Fibroblast of skin of right quadriceps (primary cell): ENCODE results near the gene PRPF38B.
"Not testable (repeated sequence)": the region's sequence is repeated elsewhere in the genome, so short reads cannot be mapped to it uniquely, and the experiment has no call there.

ENCODE experiments used
- DNase-seq: peaks from one replicate; pipeline ENCODE4 v3.0.0-alpha.2; 2013

The PRPF38B gene, protein sequence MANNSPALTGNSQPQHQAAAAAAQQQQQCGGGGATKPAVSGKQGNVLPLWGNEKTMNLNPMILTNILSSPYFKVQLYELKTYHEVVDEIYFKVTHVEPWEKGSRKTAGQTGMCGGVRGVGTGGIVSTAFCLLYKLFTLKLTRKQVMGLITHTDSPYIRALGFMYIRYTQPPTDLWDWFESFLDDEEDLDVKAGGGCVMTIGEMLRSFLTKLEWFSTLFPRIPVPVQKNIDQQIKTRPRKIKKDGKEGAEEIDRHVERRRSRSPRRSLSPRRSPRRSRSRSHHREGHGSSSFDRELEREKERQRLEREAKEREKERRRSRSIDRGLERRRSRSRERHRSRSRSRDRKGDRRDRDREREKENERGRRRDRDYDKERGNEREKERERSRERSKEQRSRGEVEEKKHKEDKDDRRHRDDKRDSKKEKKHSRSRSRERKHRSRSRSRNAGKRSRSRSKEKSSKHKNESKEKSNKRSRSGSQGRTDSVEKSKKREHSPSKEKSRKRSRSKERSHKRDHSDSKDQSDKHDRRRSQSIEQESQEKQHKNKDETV

DNA sequence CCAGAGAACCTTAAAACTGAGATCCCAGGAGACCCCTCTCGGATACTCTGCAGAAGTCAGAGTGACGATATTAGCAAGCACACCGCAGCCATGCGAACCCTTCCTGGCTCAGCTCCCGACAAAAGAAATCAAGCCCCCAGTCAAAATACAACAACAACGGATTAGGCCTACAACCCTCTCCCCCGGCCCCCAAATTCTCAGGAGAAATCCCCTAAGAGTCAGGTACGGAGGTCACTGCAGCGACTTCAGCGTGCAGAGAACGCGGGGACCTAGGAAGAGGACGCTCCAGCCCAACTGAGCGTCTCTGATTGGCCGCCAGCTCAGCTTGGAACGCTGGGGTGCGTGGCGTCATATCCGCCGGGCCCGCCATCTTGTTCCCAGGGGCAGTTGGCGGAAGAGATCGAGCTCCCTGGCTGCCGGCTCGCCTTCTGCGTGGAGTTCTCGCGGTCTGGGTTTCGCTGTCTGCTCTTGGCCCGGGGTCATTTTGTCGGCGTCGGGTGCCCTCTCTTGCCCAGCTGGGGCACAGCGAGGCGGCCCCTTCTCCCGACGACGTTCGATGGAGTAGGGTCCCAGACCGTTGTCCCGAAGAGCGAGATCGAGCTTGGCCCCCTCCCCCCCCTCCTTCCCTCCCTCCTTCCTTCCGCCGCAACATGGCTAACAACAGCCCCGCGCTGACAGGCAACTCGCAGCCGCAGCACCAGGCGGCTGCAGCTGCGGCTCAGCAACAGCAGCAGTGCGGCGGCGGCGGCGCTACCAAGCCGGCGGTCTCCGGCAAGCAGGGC is at the start of gene PRPF38B:
Gene PRPF38B (plus strand): TSS at position 369 of the 782 bp plus-strand sequence. CDS start 282 bp downstream, at position 651.
- DNase-seq, result peak; percentile 90

DNA sequence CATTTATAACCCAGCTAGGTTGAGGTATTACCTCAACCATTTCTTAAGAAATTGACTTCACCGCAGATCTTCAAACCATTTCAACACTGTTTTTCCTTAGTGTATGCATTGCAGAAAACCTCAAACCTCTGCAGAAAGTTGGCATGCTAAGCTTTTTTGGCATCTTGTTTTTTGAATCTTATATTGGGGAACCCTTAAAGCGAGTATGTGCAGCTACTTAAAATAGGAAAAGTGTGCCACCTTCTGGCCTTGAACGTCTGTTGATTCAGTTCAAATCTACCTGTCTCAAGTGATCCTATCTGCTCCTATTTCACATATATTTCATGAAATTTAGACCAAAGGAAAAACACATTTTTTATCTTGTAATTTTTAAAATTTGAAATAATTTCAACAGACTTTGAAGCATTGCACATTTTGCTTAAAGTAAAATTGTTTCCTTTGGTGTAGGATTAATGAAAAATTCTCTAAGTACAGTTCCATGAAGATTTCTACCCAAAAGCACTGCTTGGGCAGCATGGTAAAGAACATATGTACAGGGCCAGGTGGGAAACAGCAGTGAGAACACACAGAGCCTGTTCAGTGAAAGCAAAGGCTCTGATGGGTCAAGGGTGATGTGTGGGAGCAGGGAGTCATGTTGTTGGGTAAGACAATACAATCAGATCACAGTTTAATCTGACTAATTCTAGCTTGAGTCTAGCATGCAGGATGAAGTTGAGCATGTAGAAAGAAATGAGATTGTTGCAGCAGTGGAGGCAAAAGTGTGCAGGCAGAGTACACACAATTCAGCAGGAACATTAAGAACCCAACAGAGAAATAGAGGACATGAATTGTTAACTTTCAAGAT is 48.4 kb upstream of the PRPF38B start:
- DNase-seq, result peak; percentile 62

DNA sequence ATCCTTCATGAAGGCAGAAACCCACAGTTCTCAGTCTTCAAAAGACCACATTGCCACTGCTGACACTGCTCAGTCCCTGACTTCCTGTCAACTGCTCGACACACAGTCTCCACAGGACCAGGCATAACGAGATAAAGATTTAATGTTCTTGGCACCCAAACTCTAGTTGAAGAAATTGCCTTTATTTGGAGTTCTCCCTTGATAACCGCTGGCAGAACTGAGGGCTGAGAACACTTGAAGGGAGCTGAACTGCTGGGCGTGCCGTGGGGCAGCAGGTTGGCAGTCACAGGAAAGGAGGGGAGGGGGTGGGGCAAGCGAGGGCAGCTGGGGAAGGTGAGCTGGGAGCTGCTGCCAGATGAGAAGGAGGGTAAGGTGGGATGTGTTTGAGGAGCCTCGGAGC is 47.1 kb upstream of the PRPF38B start:
- no peak for DNase-seq

DNA sequence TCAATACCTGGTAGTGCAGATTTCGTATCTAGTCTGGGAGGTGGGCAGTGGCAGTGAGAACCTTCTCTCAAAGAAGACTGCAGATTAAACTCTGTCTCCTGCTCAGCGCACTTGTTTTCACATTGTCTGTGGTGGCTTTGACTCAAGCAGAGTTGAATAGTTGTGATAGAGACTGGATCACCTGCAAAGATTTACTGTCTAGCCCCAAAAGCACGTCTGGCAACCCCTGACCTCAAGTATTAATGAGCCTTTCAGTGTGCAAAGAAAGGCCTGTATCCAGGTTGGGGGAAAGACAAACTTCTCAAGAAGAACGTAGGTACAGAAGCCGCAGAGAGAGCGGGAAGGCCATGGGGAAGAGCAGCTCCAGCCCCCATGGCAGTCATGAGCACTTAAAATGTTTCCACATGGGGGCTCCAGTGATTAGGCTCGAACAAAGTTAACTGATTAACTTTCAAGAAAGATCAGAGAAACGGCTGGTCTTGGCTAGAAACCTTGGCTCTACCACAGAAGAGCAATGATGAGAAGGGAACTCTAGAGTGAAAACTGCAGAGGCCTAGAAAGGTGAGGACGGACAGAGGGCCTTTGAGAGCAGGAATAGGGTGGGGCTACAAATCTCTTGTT is 46.4 kb upstream of the PRPF38B start:
- no peak for DNase-seq

DNA sequence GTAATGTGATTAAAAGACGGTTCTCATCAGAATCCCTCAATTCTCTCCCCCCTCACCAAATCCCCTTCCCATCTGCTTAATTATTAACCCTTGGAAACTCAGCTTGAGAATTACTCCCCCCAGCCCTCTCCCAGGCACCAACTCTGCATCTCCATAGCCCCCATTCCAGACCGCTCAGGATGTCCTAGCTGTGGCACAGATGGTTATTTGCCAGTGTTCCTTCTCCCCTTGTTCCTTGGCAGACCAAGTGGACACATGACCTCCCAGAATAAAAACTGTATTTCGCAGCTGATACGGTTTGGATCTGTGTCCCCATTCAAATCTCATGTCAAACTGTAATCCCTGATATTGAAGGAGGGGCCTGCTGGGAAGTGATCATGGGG is 45.9 kb upstream of the PRPF38B start:
- no peak for DNase-seq

DNA sequence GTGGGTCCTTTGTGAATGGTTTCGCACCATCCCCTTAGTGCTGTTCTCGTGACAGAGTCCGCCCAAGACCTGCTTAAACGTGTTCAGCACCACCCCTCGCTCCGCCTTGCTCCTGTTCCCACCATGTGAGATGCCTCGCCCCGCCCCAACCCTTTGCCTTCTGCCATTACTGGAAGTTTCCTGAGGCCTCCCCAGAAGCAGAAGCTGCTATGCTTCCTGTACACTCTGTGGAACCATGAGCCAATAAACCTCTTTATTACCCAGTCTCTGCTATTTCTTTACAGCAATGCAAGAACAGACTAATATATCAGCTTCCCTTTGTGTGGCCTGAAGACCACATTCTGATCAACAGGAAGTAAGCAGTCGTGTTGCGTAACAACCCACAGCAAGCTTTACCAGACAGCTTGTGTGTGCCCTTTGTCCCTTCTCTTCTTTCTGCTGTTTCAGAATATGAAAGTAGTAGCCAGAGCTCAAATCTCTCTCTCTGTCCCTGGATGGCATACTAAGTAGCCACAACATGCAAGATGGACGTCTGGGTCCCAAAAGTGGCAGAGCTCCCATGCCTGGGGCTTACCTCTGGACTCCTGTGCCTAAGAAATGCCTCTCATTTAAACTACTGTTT is 45.4 kb upstream of the PRPF38B start:
- peak; percentile 78 for DNase-seq

DNA sequence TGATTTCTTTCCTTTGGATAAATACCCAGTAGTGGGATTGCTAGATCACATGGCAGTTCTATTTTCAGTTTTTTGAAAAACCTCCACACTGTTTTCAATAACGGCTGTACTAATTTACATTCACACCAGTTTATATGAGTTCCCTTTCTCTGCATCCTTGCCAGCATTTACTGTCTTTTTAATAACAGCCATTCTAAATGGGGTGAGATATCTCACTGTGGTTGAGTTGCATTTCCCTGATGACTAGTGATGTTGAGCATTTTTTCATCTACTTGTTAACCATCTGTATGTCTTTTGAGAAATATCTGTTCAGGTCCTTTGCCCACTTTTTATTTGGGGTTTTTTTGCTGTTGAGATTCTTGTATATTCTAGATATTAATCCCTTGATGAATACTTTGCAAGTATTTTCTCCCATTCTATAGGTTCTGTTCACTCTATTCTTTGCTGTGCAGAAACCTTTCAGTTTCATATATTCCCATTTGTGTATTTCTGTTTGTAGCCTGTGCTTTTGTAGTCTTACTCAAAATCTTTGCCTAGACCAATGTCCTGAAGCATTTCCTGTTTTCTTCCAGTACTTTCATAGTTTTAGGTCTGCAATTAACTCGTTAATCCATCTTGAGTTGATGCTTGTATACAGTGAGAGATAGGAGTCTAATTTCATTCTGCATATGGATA is 38.5 kb upstream of the PRPF38B start:
- no peak for DNase-seq

DNA sequence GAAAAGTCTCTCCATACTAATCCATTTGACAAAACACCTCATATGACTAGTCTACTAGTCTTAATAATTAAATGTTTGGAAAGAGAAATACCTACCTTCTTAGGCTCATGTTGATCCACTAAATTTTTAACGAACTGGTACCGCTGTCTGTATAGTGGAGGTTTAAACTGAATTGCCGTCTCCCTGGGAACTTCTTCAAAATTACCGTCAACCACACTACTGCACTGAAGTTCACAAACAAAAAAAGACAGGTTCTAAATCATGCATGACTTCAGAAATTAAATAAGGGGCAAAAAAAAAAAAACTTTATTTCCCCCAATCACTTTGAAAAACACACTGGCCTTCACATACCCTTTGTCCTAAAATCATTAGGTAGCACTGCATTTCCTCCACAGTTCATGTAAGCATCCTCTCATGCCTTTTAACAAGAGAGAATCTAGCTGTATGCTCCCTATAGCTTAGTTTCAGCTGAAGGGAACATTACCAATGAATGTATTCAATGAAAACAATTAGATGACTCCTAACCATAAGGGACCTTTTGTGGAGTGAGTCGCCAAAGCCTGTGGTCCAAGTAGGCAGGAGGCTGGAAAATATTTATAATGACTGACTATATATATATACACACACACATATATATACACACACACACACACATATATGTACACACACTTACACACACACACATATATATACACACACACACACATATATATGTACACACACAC is 34.6 kb upstream of the PRPF38B start:
- DNase-seq, result peak; percentile 19

DNA sequence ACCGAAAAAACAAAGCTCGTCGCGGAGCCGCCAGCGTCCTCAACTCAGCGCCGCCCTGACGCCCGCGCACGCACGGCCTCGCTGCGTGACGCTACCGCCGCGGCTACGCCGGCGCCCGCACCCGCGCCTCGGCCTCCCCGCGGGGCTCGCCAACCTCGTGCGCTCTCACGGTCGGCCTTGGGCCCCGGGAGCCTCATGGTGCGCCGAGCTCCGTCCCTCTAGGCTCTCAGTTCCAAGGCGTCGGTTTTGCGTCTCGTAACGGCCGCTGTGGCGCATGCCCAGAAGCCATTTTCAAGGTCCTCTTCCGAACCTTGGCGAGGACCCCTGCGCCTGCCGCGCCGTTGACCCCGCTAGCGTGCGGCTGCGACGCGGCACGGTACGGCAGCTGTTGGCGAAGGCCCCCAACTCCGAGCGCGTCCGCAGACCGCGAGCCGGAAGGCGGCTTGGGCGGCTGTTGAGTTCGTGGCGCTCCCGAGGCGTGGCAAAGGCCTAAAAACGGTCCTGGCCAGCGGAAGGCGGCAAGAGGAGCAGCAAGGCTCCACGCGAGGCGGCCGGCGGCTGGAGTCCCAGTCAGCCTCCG is 31.0 kb upstream of the PRPF38B start, which contains the start of gene HENMT1:
Gene HENMT1 (minus strand): TSS at position 64 of the 580 bp plus-strand sequence. CDS start 1,209 bp downstream, outside the sequence.
- peak; percentile 72 for DNase-seq

DNA sequence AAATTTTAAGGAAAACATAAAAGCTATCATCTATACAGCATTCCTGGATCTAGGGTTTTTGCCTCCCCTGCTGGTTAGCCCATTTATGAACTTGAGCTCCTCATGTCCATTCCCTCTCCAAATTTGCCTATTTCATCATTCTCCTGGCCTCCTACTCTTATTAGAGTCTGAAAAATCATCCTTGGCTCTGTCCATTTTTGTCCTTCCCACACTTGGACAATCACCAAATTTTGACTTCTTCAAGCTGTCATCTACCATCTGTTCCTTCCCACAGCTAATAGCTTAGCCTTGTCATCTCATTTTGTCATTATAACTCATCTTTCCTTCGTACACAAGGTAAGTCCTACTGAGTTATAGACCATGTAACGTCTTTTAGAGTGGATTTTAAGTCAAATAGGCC is 29.0 kb upstream of the PRPF38B start:
- no peak for DNase-seq

DNA sequence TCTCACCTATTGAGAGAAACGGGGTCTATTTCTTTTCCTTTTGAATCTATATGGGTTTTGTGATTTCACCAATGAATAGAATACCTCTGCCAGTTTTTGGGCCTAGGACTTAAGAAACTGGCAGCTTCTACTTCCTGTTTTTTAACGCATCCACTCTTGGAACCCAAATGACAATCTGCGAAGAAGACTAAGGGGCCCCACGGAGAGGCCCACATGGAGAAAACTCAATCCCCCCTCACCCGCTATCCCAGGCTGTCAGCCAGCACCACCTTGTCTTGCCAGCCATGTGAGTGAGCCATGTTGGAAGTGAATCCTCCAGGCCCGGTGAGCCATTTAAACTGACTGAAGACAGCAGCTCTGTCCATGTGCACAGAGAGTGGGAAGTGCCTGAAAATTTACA is 27.6 kb upstream of the PRPF38B start:
- DNase-seq, result no peak

DNA sequence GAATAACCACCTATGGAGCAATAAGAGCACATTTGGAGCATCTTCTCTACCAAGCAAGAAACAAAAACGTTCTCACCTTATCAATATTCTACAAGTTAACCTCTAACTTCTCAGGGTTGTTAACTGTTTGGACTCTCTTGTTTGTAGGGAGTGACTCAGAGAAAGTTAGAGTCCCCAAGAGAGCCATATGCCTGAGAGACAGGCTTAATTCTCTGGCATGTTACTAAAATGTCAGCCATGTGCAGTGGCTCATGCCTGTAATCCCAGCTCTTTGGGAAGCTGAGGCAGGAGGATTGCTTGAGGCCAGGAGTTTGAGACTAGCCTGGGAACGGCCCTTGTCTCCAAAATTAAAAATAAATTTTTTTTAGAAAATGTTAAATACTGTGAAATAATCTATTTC is 27.0 kb upstream of the PRPF38B start:
- DNase-seq, result no peak

DNA sequence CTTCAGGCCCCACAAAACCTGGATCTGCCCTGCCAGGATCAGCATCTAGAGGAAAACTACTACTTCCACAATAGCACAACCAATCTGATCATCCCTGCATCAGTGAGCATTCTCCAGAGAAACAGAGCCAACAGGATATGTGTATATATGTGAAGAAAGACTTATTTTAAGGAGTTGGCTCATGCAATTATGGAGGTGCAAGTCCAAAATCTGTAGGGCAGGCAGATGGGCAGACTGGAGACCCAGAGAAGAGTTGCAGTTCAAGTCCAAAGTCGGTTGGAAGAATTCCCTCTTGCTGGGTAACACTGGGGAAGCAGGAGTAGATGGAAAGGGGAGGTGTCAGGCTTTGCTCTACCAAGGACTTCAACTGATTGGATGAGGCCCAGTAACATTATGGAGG is 26.3 kb upstream of the PRPF38B start:
- DNase-seq, result no peak

DNA sequence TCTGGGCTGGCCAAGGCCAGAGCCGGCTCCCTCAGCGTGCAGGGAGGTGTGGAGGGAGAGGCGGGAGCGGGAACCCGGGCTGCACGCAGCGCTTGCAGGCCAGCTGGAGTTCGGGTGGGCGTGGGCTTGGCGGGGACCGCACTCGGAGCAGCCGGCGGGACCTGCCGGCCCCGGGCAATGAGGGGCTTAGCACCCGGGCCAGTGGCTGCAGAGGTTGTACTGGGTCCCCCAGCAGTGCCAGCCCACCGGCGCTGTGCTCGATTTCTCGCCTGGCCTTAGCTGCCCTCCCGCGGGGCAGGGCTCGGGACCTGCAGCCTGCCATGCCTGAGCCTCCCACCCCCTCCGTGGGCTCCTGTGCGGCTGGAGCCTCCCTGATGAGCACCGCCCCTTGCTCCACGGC is 24.7 kb upstream of the PRPF38B start:
- not testable (repeated sequence) for DNase-seq

DNA sequence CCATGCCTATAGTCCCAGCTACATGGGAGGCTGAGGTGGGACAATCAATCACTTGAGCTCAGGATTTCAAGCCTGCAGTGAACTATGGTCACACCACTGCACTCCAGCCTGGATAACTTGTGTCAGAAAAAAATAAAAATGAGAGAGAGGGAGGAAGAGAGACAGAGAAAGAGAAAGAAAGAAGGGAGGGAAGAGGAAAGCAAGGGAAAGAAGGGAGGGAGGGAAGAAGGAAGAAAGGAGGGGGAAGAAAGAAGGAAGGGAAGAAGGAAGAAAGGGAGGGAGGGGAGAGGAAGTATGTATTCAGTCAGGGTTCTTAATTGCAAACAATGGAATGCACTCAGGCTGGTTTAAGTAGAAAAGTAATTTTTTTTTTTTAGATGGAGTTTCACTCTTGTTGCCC is 23.3 kb upstream of the PRPF38B start:
- no peak for DNase-seq

DNA sequence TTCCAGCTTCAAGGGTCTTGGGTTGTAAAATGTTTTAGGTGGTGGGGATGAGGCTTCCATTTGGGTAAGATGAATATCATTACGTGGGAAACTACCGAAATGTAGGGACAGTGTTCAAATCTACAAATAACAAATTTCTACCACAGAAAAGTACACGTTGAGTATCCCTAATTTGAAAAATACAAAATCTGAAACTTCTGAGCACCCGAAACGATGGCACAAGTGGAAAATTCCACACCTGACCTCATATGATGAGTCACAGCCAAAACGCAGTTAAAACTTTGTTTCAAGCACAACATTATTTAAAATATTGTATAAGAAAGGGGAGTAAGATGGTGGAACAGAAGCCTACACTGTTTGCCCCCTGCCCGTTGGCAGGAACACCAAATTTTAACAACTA is 22.4 kb upstream of the PRPF38B start:
- no peak for DNase-seq

DNA sequence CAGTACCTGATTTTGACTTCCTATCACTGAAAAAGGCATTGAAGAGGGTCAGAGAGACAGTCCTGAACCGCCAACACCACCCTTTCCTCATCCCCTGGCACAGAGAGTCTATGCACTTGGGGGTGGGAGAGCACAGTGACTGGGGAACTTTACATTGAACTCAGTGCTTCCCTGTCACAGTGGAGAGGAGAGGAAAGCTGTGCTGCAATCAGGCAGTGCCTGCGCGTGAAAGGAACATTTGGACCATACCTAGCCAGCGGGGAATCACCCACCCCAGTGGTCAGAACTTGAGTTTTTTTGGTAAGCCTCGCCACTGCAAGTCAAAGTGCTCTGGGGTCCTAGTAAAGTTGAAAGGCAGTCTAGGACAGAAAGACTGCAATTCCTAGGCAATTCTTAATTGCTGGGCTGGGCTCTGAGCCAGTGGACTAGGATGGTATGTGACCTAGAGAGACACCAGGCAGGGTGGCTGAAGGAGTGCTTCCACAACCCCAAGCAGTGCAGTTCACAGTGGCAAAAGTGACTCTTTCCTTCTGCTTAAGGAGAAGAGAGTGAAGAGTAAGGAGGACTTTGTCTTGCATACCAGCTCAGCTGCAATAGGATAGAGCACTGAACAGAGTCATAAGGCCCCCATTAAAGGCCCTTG is 21.9 kb upstream of the PRPF38B start:
- DNase-seq, result no peak

DNA sequence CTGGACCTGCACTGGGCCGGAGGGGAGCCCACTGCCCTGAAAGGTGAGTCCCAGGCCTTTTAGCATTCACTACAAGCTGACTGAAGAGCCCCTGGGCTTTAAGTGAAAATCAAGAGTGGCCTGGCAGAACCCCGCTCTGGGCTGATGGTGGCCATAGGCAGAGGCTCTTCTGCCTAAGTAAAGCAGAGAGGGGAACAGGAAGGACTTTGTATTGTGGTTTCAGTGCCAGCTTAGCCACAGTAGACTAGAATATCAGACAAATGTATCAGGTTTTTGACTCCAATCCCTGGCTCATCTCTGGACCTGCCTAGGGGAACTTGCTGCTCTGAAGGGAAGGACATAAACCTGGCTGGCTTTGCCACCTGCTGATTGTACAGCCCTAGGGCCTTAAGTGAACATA is 21.0 kb upstream of the PRPF38B start:
- no peak for DNase-seq

DNA sequence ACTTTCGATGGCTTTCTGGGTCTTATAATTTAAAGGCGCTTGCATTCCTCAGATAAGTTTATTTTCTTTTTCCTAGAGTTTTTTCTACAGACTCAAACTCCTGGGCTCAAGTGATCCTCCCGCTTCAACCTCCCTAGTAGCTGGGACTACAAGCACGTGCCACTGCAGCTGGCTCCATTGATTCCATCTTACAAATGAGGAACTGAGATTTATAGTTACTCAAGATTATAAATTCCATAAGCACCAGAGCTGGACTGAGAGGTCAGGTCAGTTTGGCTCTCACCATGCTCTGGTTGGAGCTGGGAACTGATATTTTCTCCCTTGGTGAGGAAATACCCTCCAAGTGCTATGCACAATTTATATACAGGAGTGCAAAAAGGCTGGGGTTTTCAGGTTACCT is 13.4 kb upstream of the PRPF38B start:
- no peak for DNase-seq
